Breast epithelium (tissue), 3 donors: Measurements from ENCODE around the gene CCSER1.

Source experiments
- CTCF ChIP-seq, 3 donors: fragments of 450-650 bp; IDR thresholded peaks; one replicate each; pipeline ENCODE4 v1.5.1; 2016 to 2017; ENCODE audit warnings: antibody characterized with exemption in 3 of 3, mild to moderate bottlenecking in 3 of 3, moderate library complexity in 3 of 3
- POLR2A ChIP-seq: fragments of 450-650 bp; IDR thresholded peaks from one replicate; pipeline ENCODE4 v1.6.1; 2016; ENCODE audit warnings: antibody characterized with exemption, mild to moderate bottlenecking, moderate library complexity
- POLR2AphosphoS5 ChIP-seq, 3 donors: sonication (generic); formaldehyde crosslinking; IDR thresholded peaks; one replicate each; pipeline ENCODE4 v1.6.1; 2017; ENCODE audit warnings: antibody characterized with exemption in 3 of 3

- TF ChIP-seq CTCF (IDR thresholded peaks at IDR 0.05) (no peak), POLR2AphosphoS5 (IDR thresholded peaks at IDR 0.05) (no peak), POLR2A (no peak)
Measured at GRCh38 chr4:91087743-91088142, 960.5 kb downstream of the CCSER1 start.
